Parathyroid adenoma (tissue), 2 donors: ENCODE measurements around the gene SGIP1.

Experiments used
- H2AFZ ChIP-seq: fragments of 300-600 bp; sonication (generic); one replicate; pipeline ENCODE4 v1.7.0; 2017; ENCODE audit warnings: antibody characterized with exemption, mild to moderate bottlenecking
- H3K27ac ChIP-seq: fragments of 300-600 bp; sonication (generic); one replicate; pipeline ENCODE4 v1.7.0; 2017
- H3K27me3 ChIP-seq: fragments of 300-600 bp; sonication (generic); one replicate; pipeline ENCODE4 v1.7.0; 2017; ENCODE audit warnings: low read length; ENCODE audit not compliant: control insufficient read depth, insufficient read depth
- H3K36me3 ChIP-seq: fragments of 300-600 bp; sonication (generic); one replicate; pipeline ENCODE4 v1.7.0; 2017; ENCODE audit warnings: low read length; ENCODE audit not compliant: control insufficient read depth, insufficient read depth
- H3K4me1 ChIP-seq: fragments of 300-600 bp; sonication (generic); one replicate; pipeline ENCODE4 v1.7.0; 2017; ENCODE audit warnings: control low read depth
- H3K4me2 ChIP-seq: fragments of 300-600 bp; sonication (generic); one replicate; pipeline ENCODE4 v1.7.0; 2017; ENCODE audit warnings: low read length
- H3K4me3 ChIP-seq: fragments of 300-600 bp; sonication (generic); one replicate; pipeline ENCODE4 v1.7.0; 2017; ENCODE audit warnings: low read depth, low read length
- H3K79me2 ChIP-seq: fragments of 300-600 bp; sonication (generic); one replicate; pipeline ENCODE4 v1.7.0; 2017; ENCODE audit warnings: control low read depth
- H3K9ac ChIP-seq: fragments of 300-600 bp; sonication (generic); one replicate; pipeline ENCODE4 v1.7.0; 2017; ENCODE audit warnings: mild to moderate bottlenecking
- H3K9me3 ChIP-seq: fragments of 300-600 bp; sonication (generic); one replicate; pipeline ENCODE4 v1.7.0; 2017; ENCODE audit warnings: low read length; ENCODE audit not compliant: control insufficient read depth
- TF ChIP-seq, protein P1 (sequence below): fragments of 300-600 bp; sonication (generic); IDR thresholded peaks from one replicate; pipeline ENCODE4 v1.7.0; 2017; ENCODE audit warnings: antibody characterized with exemption, mild to moderate bottlenecking
- donor health status: primary hyperparathyroidism.

SGIP1 gene

GRCh38 chr1:66526036-66526435, 7.9 kb upstream of the SGIP1 start:
- Histone ChIP-seq H3K4me1 (no peaks in the 10 kb centered on the region), H3K27me3 (no peaks in the 10 kb centered on the region), H3K4me2 (no peak overlapping the region), H3K9me3 (no peaks in the 10 kb centered on the region), H3K36me3 (no peaks in the 10 kb centered on the region), H2AFZ (no peak overlapping the region), H3K9ac (no peak overlapping the region), H3K79me2 (no peaks in the 10 kb centered on the region), H3K27ac (no peak overlapping the region), H3K4me3 (no peak overlapping the region)
- TF ChIP-seq, protein P1, sequence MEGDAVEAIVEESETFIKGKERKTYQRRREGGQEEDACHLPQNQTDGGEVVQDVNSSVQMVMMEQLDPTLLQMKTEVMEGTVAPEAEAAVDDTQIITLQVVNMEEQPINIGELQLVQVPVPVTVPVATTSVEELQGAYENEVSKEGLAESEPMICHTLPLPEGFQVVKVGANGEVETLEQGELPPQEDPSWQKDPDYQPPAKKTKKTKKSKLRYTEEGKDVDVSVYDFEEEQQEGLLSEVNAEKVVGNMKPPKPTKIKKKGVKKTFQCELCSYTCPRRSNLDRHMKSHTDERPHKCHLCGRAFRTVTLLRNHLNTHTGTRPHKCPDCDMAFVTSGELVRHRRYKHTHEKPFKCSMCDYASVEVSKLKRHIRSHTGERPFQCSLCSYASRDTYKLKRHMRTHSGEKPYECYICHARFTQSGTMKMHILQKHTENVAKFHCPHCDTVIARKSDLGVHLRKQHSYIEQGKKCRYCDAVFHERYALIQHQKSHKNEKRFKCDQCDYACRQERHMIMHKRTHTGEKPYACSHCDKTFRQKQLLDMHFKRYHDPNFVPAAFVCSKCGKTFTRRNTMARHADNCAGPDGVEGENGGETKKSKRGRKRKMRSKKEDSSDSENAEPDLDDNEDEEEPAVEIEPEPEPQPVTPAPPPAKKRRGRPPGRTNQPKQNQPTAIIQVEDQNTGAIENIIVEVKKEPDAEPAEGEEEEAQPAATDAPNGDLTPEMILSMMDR = no peak

GRCh38 chr1:66526991-66527390, 7.0 kb upstream of the SGIP1 start:
- Histone ChIP-seq H3K9ac (no peak overlapping the region), H3K27ac (no peak overlapping the region), H3K79me2 (no peaks in the 10 kb centered on the region), H2AFZ (no peak overlapping the region), H3K4me3 (no peak overlapping the region), H3K27me3 (no peaks in the 10 kb centered on the region), H3K36me3 (no peaks in the 10 kb centered on the region), H3K9me3 (no peaks in the 10 kb centered on the region), H3K4me1 (no peaks in the 10 kb centered on the region), H3K4me2 (no peak overlapping the region)
- TF ChIP-seq, protein P1 = no peak

DNA sequence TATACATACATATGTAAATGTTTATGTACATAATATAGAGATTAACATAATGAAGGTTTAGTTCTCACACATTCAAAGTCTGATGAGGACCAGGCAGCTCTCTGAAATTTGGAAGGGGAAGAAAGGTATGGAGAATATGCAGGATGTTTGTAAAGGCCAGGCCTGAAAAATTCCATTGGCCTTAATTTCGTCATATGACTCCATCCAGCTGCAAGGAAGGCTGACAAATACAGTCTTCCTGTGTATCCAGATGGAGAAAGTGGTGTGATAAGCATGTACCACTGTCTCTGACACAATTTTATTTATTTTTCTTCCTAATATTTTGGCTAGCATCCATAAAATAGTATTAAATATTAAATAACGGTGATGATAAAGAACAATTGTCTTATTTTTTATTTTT, 6.3 kb upstream of the SGIP1 start:
- Histone ChIP-seq H3K9me3 (no peaks in the 10 kb centered on the region), H3K9ac (no peak overlapping the region), H3K36me3 (no peaks in the 10 kb centered on the region)

DNA sequence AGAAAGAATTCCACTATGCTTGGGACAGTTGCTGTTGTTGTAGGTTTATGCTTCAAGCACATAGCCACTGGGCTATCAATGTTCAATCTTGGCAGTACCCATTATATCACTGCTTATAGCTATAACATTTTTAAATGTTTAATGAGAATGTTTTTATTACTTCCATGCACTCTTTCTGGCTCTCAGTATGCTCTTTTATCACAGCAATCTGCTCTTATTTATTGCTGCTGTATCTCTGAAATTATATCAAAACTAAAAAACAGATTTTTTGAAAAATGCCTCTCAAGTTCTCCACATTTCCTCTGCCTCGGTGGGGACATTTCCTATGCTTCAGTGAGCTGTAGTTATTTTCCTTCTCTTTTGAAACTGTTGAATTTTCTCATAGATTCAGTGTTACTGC, 5.4 kb upstream of the SGIP1 start:
- TF ChIP-seq, protein P1 = no peak
- no peaks in the 10 kb centered on the region for H3K36me3 ChIP-seq
- no peak overlapping the region for H3K27ac ChIP-seq
- H3K9ac ChIP-seq = no peak overlapping the region
- H3K4me1 ChIP-seq = no peaks in the 10 kb centered on the region
- H3K9me3 ChIP-seq = no peaks in the 10 kb centered on the region
- no peak overlapping the region for H3K4me3 ChIP-seq
- H3K79me2 ChIP-seq = no peaks in the 10 kb centered on the region
- H2AFZ ChIP-seq = no peak overlapping the region
- no peaks in the 10 kb centered on the region for H3K27me3 ChIP-seq
- H3K4me2 ChIP-seq = no peak overlapping the region

More for the DNA sequence above, 6.3 kb upstream of the SGIP1 start:
- H3K79me2 ChIP-seq = no peaks in the 10 kb centered on the region
- H3K4me1 ChIP-seq = no peaks in the 10 kb centered on the region
- TF ChIP-seq, protein P1 = no peak
- H3K4me3 ChIP-seq = no peak overlapping the region
- H2AFZ ChIP-seq = no peak overlapping the region
- H3K27me3 ChIP-seq = no peaks in the 10 kb centered on the region
- no peak overlapping the region for H3K27ac ChIP-seq
- H3K4me2 ChIP-seq = no peak overlapping the region

- no peaks in the 10 kb centered on the region for H3K27me3 ChIP-seq
- no peaks in the 10 kb centered on the region for H3K9me3 ChIP-seq
- no peak overlapping the region for H2AFZ ChIP-seq
- H3K4me1 ChIP-seq = no peaks in the 10 kb centered on the region
- H3K4me2 ChIP-seq = no peak overlapping the region
- no peak overlapping the region for H3K4me3 ChIP-seq
- no peaks in the 10 kb centered on the region for H3K36me3 ChIP-seq
- TF ChIP-seq, protein P1 = no peak
- no peak overlapping the region for H3K9ac ChIP-seq
- H3K27ac ChIP-seq = no peak overlapping the region
- H3K79me2 ChIP-seq = no peaks in the 10 kb centered on the region
These were observed 1.7 kb upstream of the SGIP1 start for GRCh38 chr1:66532214-66532613.
